Uterus (tissue), 4 donors: ENCODE measurements around the gene FBXL15. TPM values are rescaled to one million over a fixed set of nuclear protein-coding genes. Genes with fewer than 3 reads are reported as not detected.
A peak's percentile ranks its signal among the peaks of the same experiment; 100 is the strongest.

ENCODE experiments used
- DNase-seq, 2 donors: peaks; one replicate each; pipeline ENCODE4 v3.0.0-alpha.2; 2019 to 2020
- H3K27ac ChIP-seq, 2 donors: fragments of 200-600 bp; sonication (generic); 1 replicate in 1 of 2; 2 replicates in 1 of 2; pipeline ENCODE4 v1.5.1; 2016 to 2018
- H3K27me3 ChIP-seq, 2 donors: fragments of 200-600 bp; sonication (generic); one replicate each; pipeline ENCODE4 v1.5.1; 2018 to 2019; ENCODE audit warnings: control low read depth in 1 of 2
- H3K36me3 ChIP-seq, 2 donors: fragments of 200-600 bp; sonication (generic); one replicate each; pipeline ENCODE4 v1.5.1; 2019; ENCODE audit warnings: control low read depth in 1 of 2
- H3K4me1 ChIP-seq, 2 donors: fragments of 200-600 bp; sonication (generic); one replicate each; pipeline ENCODE4 v1.5.1; 2018 to 2019; ENCODE audit warnings: control low read depth in 1 of 2
- H3K4me3 ChIP-seq, 2 donors: fragments of 200-600 bp; sonication (generic); 1 replicate in 1 of 2; 2 replicates in 1 of 2; pipeline ENCODE4 v1.5.1; 2018 to 2019; ENCODE audit warnings: mild to moderate bottlenecking in 1 of 2
- H3K9me3 ChIP-seq, 2 donors: fragments of 200-600 bp; sonication (generic); one replicate each; pipeline ENCODE4 v1.5.1; 2019; ENCODE audit warnings: control low read depth in 1 of 2
- POLR2A ChIP-seq, 2 donors: fragments of 450-650 bp; IDR thresholded peaks; one replicate each; pipeline ENCODE4 v1.6.1; 2016; ENCODE audit warnings: antibody characterized with exemption in 2 of 2, mild to moderate bottlenecking in 1 of 2, moderate library complexity in 1 of 2
- intact Hi-C: fragments of 100-400 bp; cut with DNase I; formaldehyde crosslinking; loops from one replicate; pipeline ENCODE4 v1.15.1; 2023; ENCODE audit warnings: low total_unique reads
- total RNA-seq, 4 donors: library from RNA; depleted of rRNA in 3 of 4; stranded (reverse); fragments of >200 nt in 3 of 4; gene quantifications; one replicate each; pipeline versions ENCODE4 v1.1.0 to v1.2.4, GENCODE V29; 2014 to 2023
- TF ChIP-seq, protein P1 (sequence below), 4 experiments: fragments of 200-600 bp in 2 of 4; fragments of 450-650 bp in 2 of 4; sonication (generic) in 2 of 4; IDR thresholded peaks; one replicate each; pipeline ENCODE4 v1.5.1; 2016 to 2019; ENCODE audit warnings: antibody characterized with exemption in 4 of 4, mild to moderate bottlenecking in 2 of 4, moderate library complexity in 1 of 4
- donor health status: DM: yes; HTN: yes; CAD: no.

Gene FBXL15
- total RNA-seq, 4 donors from 2014 or later = 6.8 to 40.0 (median 16.7) TPM

DNA sequence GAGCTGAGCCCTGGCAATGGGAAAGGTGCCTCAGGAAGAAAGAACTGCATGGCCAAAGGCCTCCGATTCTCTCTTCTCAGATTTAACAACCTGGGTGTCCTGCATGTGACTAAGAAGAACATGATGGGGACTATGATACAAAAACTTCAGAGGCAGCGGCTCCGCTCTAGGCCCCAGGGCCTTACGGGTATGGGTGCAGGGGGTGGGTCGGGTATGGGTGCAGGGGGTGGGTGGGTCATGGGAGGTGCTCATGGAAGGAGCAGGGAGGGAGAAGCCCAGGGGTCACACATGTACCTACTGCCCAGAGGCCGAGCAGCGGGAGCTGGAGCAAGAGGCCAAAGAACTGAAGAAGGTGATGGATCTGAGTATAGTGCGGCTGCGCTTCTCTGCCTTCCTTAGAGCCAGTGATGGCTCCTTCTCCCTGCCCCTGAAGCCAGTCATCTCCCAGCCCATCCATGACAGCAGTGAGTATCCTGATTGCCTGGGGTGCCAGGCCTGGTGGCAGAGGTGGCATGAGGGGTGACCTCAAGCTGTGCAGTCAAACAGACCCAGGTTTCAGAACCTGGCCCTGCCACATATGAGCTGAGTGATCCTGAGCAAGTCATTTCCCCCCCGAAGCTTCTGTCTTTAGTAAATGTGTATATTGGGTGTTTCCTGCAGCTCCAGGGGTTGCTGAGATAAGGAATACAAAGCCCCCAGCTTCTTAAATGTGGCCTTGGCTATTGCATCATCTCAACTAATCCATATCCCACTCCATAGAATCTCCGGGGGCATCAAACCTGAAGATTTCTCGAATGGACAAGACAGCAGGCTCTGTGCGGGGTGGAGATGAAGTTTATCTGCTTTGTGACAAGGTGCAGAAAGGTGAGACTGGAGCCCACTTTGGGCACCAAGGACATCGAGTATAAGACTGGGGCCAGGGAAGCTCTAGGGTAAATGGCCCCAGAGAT, 23.1 kb upstream of the FBXL15 start:
- intact Hi-C loops = no loop called here
- H3K4me1 ChIP-seq = peaks cover 0 to 18% of the 10 kb centered on the region in 2 donors
- no peak overlapping the region for H3K4me3 ChIP-seq
- TF ChIP-seq, protein P1, sequence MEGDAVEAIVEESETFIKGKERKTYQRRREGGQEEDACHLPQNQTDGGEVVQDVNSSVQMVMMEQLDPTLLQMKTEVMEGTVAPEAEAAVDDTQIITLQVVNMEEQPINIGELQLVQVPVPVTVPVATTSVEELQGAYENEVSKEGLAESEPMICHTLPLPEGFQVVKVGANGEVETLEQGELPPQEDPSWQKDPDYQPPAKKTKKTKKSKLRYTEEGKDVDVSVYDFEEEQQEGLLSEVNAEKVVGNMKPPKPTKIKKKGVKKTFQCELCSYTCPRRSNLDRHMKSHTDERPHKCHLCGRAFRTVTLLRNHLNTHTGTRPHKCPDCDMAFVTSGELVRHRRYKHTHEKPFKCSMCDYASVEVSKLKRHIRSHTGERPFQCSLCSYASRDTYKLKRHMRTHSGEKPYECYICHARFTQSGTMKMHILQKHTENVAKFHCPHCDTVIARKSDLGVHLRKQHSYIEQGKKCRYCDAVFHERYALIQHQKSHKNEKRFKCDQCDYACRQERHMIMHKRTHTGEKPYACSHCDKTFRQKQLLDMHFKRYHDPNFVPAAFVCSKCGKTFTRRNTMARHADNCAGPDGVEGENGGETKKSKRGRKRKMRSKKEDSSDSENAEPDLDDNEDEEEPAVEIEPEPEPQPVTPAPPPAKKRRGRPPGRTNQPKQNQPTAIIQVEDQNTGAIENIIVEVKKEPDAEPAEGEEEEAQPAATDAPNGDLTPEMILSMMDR (IDR thresholded peaks at IDR 0.05) = no peak
- no peak for TF ChIP-seq POLR2A (IDR thresholded peaks at IDR 0.05)
- H3K36me3 ChIP-seq = no peaks in the 10 kb centered on the region
- H3K27me3 ChIP-seq = no peaks in the 10 kb centered on the region
- H3K9me3 ChIP-seq = no peaks in the 10 kb centered on the region
- H3K27ac ChIP-seq = peak overlapping the region in 1 of 2 donors; percentile 97
- no peak for DNase-seq

DNA sequence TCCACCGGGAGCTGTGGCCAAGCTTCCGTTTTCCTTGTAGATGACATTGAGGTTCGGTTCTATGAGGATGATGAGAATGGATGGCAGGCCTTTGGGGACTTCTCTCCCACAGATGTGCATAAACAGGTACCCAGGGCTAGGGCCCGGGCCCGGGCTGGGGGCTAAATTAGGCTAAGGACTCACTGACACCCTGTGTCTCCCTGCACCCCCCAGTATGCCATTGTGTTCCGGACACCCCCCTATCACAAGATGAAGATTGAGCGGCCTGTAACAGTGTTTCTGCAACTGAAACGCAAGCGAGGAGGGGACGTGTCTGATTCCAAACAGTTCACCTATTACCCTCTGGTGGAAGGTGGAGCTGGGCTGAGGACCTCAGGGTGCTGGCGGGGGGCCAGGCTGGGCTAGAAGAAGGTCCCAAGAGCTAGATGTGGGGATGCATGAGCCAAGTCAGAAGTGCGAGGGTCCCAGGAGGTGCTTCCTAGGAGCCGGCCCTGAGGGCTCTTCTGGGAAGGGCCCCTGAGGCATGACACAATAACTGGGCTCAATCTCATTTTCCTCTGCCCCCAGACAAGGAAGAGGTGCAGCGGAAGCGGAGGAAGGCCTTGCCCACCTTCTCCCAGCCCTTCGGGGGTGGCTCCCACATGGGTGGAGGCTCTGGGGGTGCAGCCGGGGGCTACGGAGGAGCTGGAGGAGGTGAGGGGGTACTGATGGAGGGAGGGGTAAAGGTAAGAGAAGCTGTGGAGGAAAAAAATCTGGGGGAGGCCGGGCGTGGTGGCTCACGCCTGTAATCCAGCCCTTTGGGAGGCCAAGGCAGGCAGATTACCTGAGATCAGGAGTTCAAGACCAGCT, 22.2 kb upstream of the FBXL15 start:
- Histone ChIP-seq H3K27me3 (no peaks in the 10 kb centered on the region), H3K36me3 (no peaks in the 10 kb centered on the region), H3K27ac (peak overlapping the region; percentile 88 to 97), H3K4me3 (no peak overlapping the region), H3K9me3 (no peaks in the 10 kb centered on the region), H3K4me1 (peaks cover 0 to 18% of the 10 kb centered on the region in 2 donors)
- TF ChIP-seq, protein P1 (IDR thresholded peaks at IDR 0.05) = no peak
- no peak for TF ChIP-seq POLR2A (IDR thresholded peaks at IDR 0.05)
- DNase-seq = no peak
- intact Hi-C loops = no loop called here

DNA sequence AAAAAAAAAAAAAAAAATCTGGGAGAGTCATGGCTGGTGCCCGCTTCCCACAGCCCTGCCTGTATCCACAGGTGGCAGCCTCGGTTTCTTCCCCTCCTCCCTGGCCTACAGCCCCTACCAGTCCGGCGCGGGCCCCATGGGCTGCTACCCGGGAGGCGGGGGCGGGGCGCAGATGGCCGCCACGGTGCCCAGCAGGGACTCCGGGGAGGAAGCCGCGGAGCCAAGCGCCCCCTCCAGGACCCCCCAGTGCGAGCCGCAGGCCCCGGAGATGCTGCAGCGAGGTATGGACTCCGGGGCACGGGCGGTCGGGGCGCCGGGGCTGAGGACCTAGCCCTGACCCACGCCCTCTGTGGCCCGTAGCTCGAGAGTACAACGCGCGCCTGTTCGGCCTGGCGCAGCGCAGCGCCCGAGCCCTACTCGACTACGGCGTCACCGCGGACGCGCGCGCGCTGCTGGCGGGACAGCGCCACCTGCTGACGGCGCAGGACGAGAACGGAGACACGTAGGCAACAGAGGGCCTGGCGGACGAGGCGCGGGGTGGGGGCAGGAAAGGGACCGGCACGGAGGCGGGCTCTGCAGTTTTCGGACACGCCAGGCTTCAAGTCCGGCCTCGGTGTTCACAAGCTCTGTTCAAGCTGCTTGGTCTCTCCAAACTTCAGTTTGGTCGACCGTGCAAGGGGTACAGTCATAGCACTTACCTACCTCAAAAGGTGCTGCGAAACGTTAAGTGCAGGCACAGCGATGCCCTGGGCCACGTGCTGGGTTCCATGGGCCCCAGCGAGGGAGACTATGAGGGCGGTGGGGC, 21.2 kb upstream of the FBXL15 start:
- peak overlapping the region; percentile 32 to 67 for H3K4me3 ChIP-seq
- no peaks in the 10 kb centered on the region for H3K27me3 ChIP-seq
- peak; percentile 41 to 70 for TF ChIP-seq POLR2A (IDR thresholded peaks at IDR 0.05)
- TF ChIP-seq, protein P1 (IDR thresholded peaks at IDR 0.05) = peak; percentile 91 to 98 (median 94)
- H3K9me3 ChIP-seq = no peaks in the 10 kb centered on the region
- intact Hi-C loops = no loop called here
- H3K36me3 ChIP-seq = no peaks in the 10 kb centered on the region
- peak overlapping the region; percentile 88 to 97 for H3K27ac ChIP-seq
- DNase-seq = peak; percentile 86 to 89
- H3K4me1 ChIP-seq = peaks cover 0 to 18% of the 10 kb centered on the region in 2 donors

DNA sequence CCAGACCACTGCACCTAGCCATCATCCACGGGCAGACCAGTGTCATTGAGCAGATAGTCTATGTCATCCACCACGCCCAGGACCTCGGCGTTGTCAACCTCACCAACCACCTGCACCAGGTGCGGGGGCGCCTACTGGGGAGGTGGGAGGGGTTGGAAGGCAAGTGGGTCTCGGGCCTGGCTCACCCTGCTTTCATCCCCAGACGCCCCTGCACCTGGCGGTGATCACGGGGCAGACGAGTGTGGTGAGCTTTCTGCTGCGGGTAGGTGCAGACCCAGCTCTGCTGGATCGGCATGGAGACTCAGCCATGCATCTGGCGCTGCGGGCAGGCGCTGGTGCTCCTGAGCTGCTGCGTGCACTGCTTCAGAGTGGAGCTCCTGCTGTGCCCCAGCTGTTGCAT, 20.6 kb upstream of the FBXL15 start:
- intact Hi-C loops = no loop called here
- H3K4me1 ChIP-seq = peaks cover 0 to 18% of the 10 kb centered on the region in 2 donors
- no peaks in the 10 kb centered on the region for H3K36me3 ChIP-seq
- no peaks in the 10 kb centered on the region for H3K27me3 ChIP-seq
- TF ChIP-seq, protein P1 (IDR thresholded peaks at IDR 0.05) = no peak
- TF ChIP-seq POLR2A (IDR thresholded peaks at IDR 0.05) = no peak
- peak overlapping the region; percentile 88 to 97 for H3K27ac ChIP-seq
- H3K4me3 ChIP-seq = no peak overlapping the region
- H3K9me3 ChIP-seq = no peaks in the 10 kb centered on the region
- DNase-seq = no peak
